OCI-LY7 (cell line): Measurements from ENCODE around the gene INPP5A.

ENCODE experiments used
- CTCF ChIP-seq: fragments of 200-600 bp; sonication (generic); conservative IDR thresholded peaks from 2 replicates; pipeline ENCODE4 v1.5.1; 2014; ENCODE audit warnings: mild to moderate bottlenecking, antibody characterized with exemption, low read length, moderate library complexity, mixed read lengths
- EZH2phosphoT487 ChIP-seq: fragments of 200-600 bp; sonication (generic); IDR thresholded peaks from 2 replicates; pipeline ENCODE4 v1.6.1; 2018; ENCODE audit warnings: low read depth, borderline replicate concordance, mild to moderate bottlenecking, mixed run types, antibody characterized with exemption, low read length, moderate library complexity, mixed read lengths

DNA sequence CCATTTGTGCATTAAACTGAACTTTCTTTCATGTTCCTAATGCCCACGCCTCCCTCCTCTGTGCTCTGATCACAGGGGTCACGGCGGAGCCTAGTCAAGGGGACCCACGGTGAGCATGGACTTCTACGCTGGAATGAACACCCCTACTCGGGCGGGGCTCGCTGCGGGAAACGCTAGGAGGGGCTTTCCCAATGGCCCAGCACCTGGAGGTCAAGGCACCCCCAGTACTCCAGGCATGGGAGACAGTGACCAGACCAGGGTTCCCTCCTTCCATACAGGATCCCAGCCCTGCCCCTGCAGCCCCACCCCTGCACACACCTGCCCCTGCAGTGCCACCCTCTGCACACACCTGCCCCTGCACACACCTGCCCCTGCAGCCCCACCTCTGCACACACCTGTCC lies 275.4 kb downstream of the INPP5A start:
- TF ChIP-seq CTCF (no peak), EZH2phosphoT487 (no peak)
